PC-9 (cell line): ENCODE results near the gene DDX28. TPM values are rescaled to one million over a fixed set of nuclear protein-coding genes. Genes with fewer than 3 reads are reported as not detected.
"Not testable (repeated sequence)": the region's sequence is repeated elsewhere in the genome, so short reads cannot be mapped to it uniquely, and the experiment has no call there.

Source experiments
- BruUV-seq: library from RNA; stranded (reverse); fragments of 400-500 nt; replicated peaks from 2 replicates; lab custom pipeline; 2021; lab: Mats Ljungman, UMichigan
- CTCF ChIA-PET: fragments of 300-600 bp; sonication (Branson Sonifier 250); formaldehyde crosslinking; loops from one replicate; lab custom pipeline; 2022; ENCODE audit warnings: antibody characterized with exemption; lab: Charles Lee
- POLR2A ChIA-PET: fragments of 300-600 bp; sonication (Branson Sonifier 250); formaldehyde crosslinking; loops from one replicate; lab custom pipeline; 2022; ENCODE audit warnings: antibody characterized with exemption; ENCODE audit not compliant: unreplicated experiment; lab: Charles Lee
- DNase-seq, 2 experiments: peaks; one replicate each; pipeline versions ENCODE4 v3.0.0 to v3.0.0-alpha.2; 2015 to 2022; ENCODE audit warnings: mixed read lengths in 1 of 2
- H2AFZ ChIP-seq: fragments of 200-600 bp; sonication (generic); 2 replicates; pipeline ENCODE4 v1.8.1; 2017; ENCODE audit warnings: antibody characterized with exemption
- H3F3A ChIP-seq: fragments of 200-600 bp; sonication (generic); 2 replicates; pipeline ENCODE4 v1.8.1; 2017; ENCODE audit warnings: antibody characterized with exemption, mild to moderate bottlenecking, low read depth; ENCODE audit not compliant: insufficient read depth
- H3K27ac ChIP-seq: fragments of 200-600 bp; sonication (generic); 2 replicates; pipeline ENCODE4 v1.6.1; 2016; ENCODE audit warnings: mixed run types
- H3K27me3 ChIP-seq: fragments of 200-600 bp; sonication (generic); 2 replicates; pipeline ENCODE4 v1.6.1; 2016; ENCODE audit warnings: low read depth, mixed run types; ENCODE audit not compliant: insufficient read depth
- H3K36me3 ChIP-seq: fragments of 200-600 bp; sonication (generic); 2 replicates; pipeline ENCODE4 v1.6.1; 2016; ENCODE audit warnings: low read depth, mixed run types
- H3K4me1 ChIP-seq: fragments of 200-600 bp; sonication (generic); replicated peaks from 2 replicates; pipeline ENCODE4 v1.6.1; 2016; ENCODE audit warnings: mixed run types; ENCODE audit not compliant: insufficient read depth
- H3K4me2 ChIP-seq: fragments of 200-600 bp; sonication (generic); 2 replicates; pipeline ENCODE4 v1.6.1; 2017; ENCODE audit warnings: mixed run types
- H3K4me3 ChIP-seq: fragments of 200-600 bp; sonication (generic); 2 replicates; pipeline ENCODE4 v1.6.1; 2016; ENCODE audit warnings: mixed run types
- H3K79me2 ChIP-seq: fragments of 200-600 bp; sonication (generic); 2 replicates; pipeline ENCODE4 v1.6.1; 2017; ENCODE audit warnings: low read depth, mixed run types
- H3K9me2 ChIP-seq: fragments of 200-600 bp; sonication (generic); 2 replicates; pipeline ENCODE4 v1.8.1; 2017; ENCODE audit warnings: mild to moderate bottlenecking; ENCODE audit not compliant: insufficient read depth
- H3K9me3 ChIP-seq: fragments of 200-600 bp; sonication (generic); 2 replicates; pipeline ENCODE4 v1.8.1; 2016; ENCODE audit warnings: low read depth; ENCODE audit not compliant: insufficient read depth
- H4K20me1 ChIP-seq: fragments of 200-600 bp; sonication (generic); 2 replicates; pipeline ENCODE4 v1.8.1; 2017; ENCODE audit not compliant: insufficient read depth
- EZH2 ChIP-seq: fragments of 200-600 bp; sonication (generic); IDR thresholded peaks from 2 replicates; pipeline ENCODE4 v1.8.0; 2017; ENCODE audit warnings: antibody characterized with exemption, low read depth
- intact Hi-C: fragments of 100-400 bp; cut with micrococcal nuclease; formaldehyde crosslinking; loops from one replicate; pipeline ENCODE4 v1.10.0; 2022; ENCODE audit not compliant: unreplicated experiment
- total RNA-seq: library from RNA; stranded (reverse); gene quantifications from 2 replicates; pipeline ENCODE4 v1.2.3, GENCODE V29; 2021
- TF ChIP-seq, protein P1 (sequence below): fragments of 200-600 bp; sonication (generic); conservative IDR thresholded peaks from 2 replicates; pipeline ENCODE4 v1.6.1; 2017; ENCODE audit warnings: mixed run types, antibody characterized with exemption, mild to moderate bottlenecking, moderate library complexity

The DDX28 gene
- total RNA-seq, 1 experiment from 2014 or later, result 6.3 TPM

DNA sequence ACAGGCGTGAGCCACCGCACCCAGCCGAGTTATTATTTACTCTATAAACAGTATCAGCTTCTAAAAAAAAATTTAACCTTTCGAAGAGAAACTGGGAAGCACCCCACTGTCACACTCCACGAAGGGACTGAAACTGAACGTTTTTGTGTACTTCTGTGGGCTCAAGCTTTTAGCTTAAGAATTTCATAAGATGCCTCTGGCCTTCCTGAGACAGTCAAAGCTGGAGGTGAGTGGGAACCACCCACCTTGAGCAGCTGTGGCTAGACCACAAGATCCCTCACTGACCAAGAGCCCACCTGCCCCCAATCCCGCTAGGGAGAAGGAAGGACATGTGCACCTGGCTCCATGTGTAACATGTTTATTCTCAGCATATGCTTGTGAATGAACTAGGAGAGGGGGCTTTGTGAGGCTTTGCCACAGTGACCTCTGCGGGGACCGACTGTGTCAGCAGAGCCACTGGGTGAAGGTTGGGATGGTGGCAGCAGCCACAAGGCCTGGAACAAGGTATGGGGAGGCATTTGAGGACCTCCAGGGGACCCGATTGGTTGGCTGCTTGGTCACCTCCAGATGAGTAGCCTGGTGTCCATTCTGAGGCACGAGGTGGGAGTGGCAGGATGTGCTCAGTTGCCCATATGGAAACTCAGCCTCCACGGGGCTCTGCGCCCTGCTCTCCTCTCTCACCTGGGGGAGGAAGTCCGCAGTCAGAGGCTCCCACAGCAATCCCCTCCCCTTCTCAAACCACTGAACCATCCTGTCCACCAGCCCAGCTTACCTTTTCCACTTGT, 47.5 kb downstream of the DDX28 start:
- no peak for DNase-seq
- Histone ChIP-seq H3K9me2 (no peaks in the 10 kb centered on the region), H3K27me3 (no peaks in the 10 kb centered on the region), H3K4me1 (0 out of 2 replicates have a peak, but pooled peaks cover 4% of the 10 kb centered on the region), H4K20me1 (no peaks in the 10 kb centered on the region), H3K9me3 (no peaks in the 10 kb centered on the region), H3F3A (0 out of 2 replicates have a peak, but pooled peaks cover 4% of the 10 kb centered on the region), H2AFZ (no peak overlapping the region), H3K4me2 (no peak overlapping the region), H3K36me3 (no peaks in the 10 kb centered on the region), H3K27ac (no peak overlapping the region), H3K79me2 (no peaks in the 10 kb centered on the region), H3K4me3 (no peak overlapping the region)
- intact Hi-C loops, result no loop called here
- no TSS peak for BruUV-seq
- POLR2A ChIA-PET, result no interaction called here
- TF ChIP-seq, protein P1, sequence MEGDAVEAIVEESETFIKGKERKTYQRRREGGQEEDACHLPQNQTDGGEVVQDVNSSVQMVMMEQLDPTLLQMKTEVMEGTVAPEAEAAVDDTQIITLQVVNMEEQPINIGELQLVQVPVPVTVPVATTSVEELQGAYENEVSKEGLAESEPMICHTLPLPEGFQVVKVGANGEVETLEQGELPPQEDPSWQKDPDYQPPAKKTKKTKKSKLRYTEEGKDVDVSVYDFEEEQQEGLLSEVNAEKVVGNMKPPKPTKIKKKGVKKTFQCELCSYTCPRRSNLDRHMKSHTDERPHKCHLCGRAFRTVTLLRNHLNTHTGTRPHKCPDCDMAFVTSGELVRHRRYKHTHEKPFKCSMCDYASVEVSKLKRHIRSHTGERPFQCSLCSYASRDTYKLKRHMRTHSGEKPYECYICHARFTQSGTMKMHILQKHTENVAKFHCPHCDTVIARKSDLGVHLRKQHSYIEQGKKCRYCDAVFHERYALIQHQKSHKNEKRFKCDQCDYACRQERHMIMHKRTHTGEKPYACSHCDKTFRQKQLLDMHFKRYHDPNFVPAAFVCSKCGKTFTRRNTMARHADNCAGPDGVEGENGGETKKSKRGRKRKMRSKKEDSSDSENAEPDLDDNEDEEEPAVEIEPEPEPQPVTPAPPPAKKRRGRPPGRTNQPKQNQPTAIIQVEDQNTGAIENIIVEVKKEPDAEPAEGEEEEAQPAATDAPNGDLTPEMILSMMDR, result no peak
- no peak for TF ChIP-seq EZH2
- CTCF ChIA-PET, result no interaction called here

DNA sequence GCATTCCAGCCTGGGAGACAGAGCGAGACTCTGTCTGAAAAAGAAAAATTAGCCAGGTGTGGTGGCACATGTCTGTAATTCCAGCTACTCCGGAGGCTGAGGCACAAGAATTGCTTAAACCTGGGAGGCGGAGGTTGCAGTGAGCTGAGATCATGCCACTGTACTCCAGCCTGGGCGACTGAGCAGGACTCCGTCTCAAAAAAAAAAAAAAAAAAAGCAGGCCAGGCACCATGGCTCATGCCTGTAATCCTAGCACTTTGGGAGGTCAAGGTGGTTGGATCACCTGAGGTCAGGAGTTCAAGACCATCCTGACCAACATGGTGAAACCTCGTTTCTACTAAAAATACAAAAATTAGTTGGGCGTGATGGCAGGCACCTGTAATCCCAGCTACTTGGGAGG, 50.7 kb downstream of the DDX28 start:
- H3K4me1 ChIP-seq, H3K4me3 ChIP-seq, CTCF ChIA-PET, H3K36me3 ChIP-seq, H3K79me2 ChIP-seq, H3K27me3 ChIP-seq, POLR2A ChIA-PET, H3K27ac ChIP-seq, H3K9me2 ChIP-seq, H2AFZ ChIP-seq, intact Hi-C loops, H4K20me1 ChIP-seq, DNase-seq, H3F3A ChIP-seq, H3K4me2 ChIP-seq, BruUV-seq, H3K9me3 ChIP-seq: not testable (repeated sequence)

DNA sequence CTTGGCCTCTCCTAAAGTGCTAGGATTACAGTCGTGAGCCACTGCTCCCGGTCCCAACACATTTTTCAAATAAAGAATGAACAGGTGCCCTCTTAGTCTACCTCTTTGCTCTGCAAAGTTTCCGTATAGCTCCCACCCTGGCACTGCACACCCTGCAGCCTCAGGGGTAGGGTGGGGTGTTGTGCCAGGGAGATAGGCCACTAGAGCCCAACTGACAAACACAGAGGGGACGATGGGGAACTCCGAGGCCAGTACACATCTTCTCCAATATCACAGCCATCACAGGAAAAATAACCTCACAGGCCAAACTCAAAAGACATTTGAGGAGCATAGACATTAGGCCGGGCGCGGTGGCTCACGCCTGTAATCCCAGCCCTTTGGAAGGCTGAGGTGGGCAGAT, 51.9 kb downstream of the DDX28 start:
- TF ChIP-seq EZH2, result no peak
- TF ChIP-seq, protein P1, result no peak
- intact Hi-C loops, result no loop called here
- Histone ChIP-seq H3K4me1 (peaks cover 12% of the 10 kb centered on the region; the same call in 1 of the 2 replicates), H3K27me3 (no peaks in the 10 kb centered on the region), H3K27ac (no peak overlapping the region), H3K4me3 (no peak overlapping the region), H4K20me1 (no peaks in the 10 kb centered on the region), H3K9me2 (no peaks in the 10 kb centered on the region), H3F3A (0 out of 2 replicates have a peak, but pooled peaks cover 4% of the 10 kb centered on the region), H2AFZ (no peak overlapping the region), H3K36me3 (no peaks in the 10 kb centered on the region), H3K4me2 (no peak overlapping the region), H3K9me3 (no peaks in the 10 kb centered on the region), H3K79me2 (0 out of 2 replicates have a peak, but pooled peaks cover 10% of the 10 kb centered on the region)
- DNase-seq, result no peak
- ChIA-PET CTCF (interaction anchor here (0.7 kb wide), 1 partner anchor 293 kb away, joined by 4 read pairs; the partner anchor contains the start of gene SLC7A6), POLR2A (no interaction called here)
- BruUV-seq, result no TSS peak

Other genes with a start within 250 kb of the DDX28 start
- gene RANBP10, start 216.7 kb downstream of the DDX28 start, total RNA-seq, result 16.1 and 21.0 TPM in 2 replicates
- 1.9 and 2.2 TPM in 2 replicates for gene TSNAXIP1, start 216.3 kb downstream of the DDX28 start, total RNA-seq
- 18.9 and 23.2 TPM in 2 replicates for gene THAP11, start 180.9 kb downstream of the DDX28 start, total RNA-seq
- gene NUTF2, start 176.3 kb downstream of the DDX28 start, total RNA-seq, result 94.2 and 147 TPM in 2 replicates
- gene CENPT, start 175.5 kb downstream of the DDX28 start, total RNA-seq, result 32.7 and 33.8 TPM in 2 replicates
- gene EDC4, start 150.2 kb downstream of the DDX28 start, total RNA-seq, result 48.8 and 52.7 TPM in 2 replicates
- 1.3 TPM in 1 of 2 replicates, not detected in the other for gene NRN1L, start 138.3 kb downstream of the DDX28 start, total RNA-seq
- gene PSKH1, start 130.0 kb downstream of the DDX28 start, total RNA-seq, result 25.8 and 28.4 TPM in 2 replicates
- 1.3 and 1.7 TPM in 2 replicates for gene CTRL, start 91.4 kb downstream of the DDX28 start, total RNA-seq
- gene PSMB10, start 86.4 kb downstream of the DDX28 start, total RNA-seq, result 39.5 and 56.2 TPM in 2 replicates
- gene LCAT, start 79.1 kb downstream of the DDX28 start, total RNA-seq, result 10.0 and 11.9 TPM in 2 replicates
- gene SLC12A4, start 54.6 kb downstream of the DDX28 start, total RNA-seq, result 24.2 and 27.0 TPM in 2 replicates
- not detected in 2 replicates for gene DPEP3, start 42.7 kb downstream of the DDX28 start, total RNA-seq
- gene DPEP2, start 23.7 kb downstream of the DDX28 start, total RNA-seq, result not detected in 2 replicates
- gene DPEP2NB, start 7.3 kb downstream of the DDX28 start, total RNA-seq, result not detected in 2 replicates
- gene DUS2, start 52 bp upstream of the DDX28 start, total RNA-seq, result 25.4 and 29.7 TPM in 2 replicates
- gene NFATC3, start 62.1 kb upstream of the DDX28 start, total RNA-seq, result 37.2 and 43.7 TPM in 2 replicates
- 36.4 and 45.0 TPM in 2 replicates for gene ESRP2, start 212.9 kb upstream of the DDX28 start, total RNA-seq
- gene PLA2G15, start 222.1 kb upstream of the DDX28 start, total RNA-seq, result 13.4 and 14.0 TPM in 2 replicates
- gene SLC7A6, start 241.3 kb upstream of the DDX28 start, total RNA-seq, result 28.6 and 44.7 TPM in 2 replicates